ENCODE data around the gene FOSL2. TPM values are rescaled to one million over a fixed set of nuclear protein-coding genes. Genes with fewer than 3 reads are reported as not detected.

FOSL2 gene
- total RNA-seq, 1 experiment from 2014 or later: 34.2 TPM

DNA sequence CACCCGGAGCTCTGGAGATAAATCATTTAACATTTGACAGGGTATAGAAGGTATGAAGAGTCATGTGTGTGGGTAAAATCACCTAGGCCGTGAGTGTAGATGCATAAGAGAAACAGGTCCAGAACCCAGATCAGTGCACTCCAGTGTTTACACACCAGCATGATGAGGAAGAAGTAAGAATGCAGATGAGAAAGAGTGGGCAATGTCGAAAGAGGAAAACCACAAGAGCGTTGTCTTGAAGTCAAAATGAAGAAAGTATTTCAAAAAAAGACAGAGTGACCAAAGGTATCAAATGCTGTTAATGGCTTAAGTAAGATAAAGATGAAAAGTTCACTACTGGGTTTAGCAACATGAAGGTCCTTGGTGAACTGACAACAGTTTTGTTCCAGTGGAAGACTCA, 71.2 kb downstream of the FOSL2 start:
- no peaks in the 10 kb centered on the region for H3K9me2 ChIP-seq (replicated peaks; ENCODE audit: low read length)
- TF ChIP-seq, protein P1, sequence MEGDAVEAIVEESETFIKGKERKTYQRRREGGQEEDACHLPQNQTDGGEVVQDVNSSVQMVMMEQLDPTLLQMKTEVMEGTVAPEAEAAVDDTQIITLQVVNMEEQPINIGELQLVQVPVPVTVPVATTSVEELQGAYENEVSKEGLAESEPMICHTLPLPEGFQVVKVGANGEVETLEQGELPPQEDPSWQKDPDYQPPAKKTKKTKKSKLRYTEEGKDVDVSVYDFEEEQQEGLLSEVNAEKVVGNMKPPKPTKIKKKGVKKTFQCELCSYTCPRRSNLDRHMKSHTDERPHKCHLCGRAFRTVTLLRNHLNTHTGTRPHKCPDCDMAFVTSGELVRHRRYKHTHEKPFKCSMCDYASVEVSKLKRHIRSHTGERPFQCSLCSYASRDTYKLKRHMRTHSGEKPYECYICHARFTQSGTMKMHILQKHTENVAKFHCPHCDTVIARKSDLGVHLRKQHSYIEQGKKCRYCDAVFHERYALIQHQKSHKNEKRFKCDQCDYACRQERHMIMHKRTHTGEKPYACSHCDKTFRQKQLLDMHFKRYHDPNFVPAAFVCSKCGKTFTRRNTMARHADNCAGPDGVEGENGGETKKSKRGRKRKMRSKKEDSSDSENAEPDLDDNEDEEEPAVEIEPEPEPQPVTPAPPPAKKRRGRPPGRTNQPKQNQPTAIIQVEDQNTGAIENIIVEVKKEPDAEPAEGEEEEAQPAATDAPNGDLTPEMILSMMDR (conservative IDR thresholded peaks at IDR 0.05; ENCODE audit: low read depth, low read length): no peak
- TF ChIP-seq EZH2phosphoT487 (IDR thresholded peaks at IDR 0.05; ENCODE audit: borderline replicate concordance, low read length): no peak
- TF ChIP-seq EZH2 (IDR thresholded peaks at IDR 0.05; ENCODE audit: low read length, unreplicated experiment): no peak
- BruUV-seq (replicated peaks): no TSS peak
- H3K36me3 ChIP-seq (ENCODE audit: low read depth, low read length): no peaks in the 10 kb centered on the region
- ATAC-seq (no peak), DNase-seq (no peak)
- H2AFZ ChIP-seq (ENCODE audit: low read length): no peak overlapping the region
- no peaks in the 10 kb centered on the region for H3K27me3 ChIP-seq (ENCODE audit: low read length)
- 0 out of 2 replicates have a peak, but pooled peaks cover 4% of the 10 kb centered on the region for H3K9me3 ChIP-seq (ENCODE audit: low read length)
- no peaks in the 10 kb centered on the region for H4K20me1 ChIP-seq (ENCODE audit: low read length)
- no peak overlapping the region for H3K4me3 ChIP-seq (ENCODE audit: low read length)
- CTCF ChIA-PET: no interaction called here
- H3K9ac ChIP-seq (ENCODE audit: low read length): no peak overlapping the region
- H3K27ac ChIP-seq (ENCODE audit: low read length): no peak overlapping the region
- H3K4me1 ChIP-seq (ENCODE audit: insufficient read depth, low read length): no peaks in the 10 kb centered on the region
- POLR2A ChIA-PET (ENCODE audit: unreplicated experiment): no interaction called here
- H3K4me2 ChIP-seq (ENCODE audit: low read length): no peak overlapping the region
- intact Hi-C loops (cut with micrococcal nuclease): no loop called here
- H3F3A ChIP-seq (ENCODE audit: low read length, unreplicated experiment): no peaks in the 10 kb centered on the region
- no peaks in the 10 kb centered on the region for H3K79me2 ChIP-seq (ENCODE audit: low read length)

DNA sequence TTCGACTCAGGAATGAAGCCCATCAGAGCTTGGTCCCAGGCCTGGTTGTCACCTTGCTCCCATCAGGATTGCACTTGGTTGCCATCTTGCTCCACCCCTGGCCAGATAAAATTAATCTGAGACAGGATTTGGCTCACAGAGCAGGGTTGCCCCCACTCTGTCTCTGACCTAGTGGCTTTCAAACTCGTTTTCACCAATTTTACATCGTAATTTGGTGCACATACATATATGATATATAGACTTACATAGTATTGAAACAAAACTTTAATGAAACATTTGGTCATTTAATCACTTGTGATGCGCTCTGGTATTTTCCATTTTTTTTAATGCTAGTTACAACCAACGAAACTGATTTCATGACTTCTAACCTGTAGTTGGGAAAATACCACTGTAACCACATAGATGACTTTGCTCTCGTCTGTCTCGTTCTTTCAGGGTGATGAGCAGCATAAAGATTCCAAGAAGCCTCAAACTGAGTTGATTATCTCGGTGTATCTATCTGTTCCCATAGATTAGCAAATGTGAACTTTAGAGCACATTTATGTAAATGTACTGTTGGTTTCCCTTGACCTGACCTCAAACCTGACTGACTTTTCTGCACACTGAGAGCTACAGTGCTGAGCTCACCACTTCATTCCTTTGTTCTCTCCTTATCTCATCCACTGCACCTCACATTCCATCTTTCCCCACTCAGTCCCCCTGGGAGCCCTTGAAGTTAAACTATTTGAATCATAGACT, 72.7 kb downstream of the FOSL2 start:
- Histone ChIP-seq H3K27me3 (ENCODE audit: low read length) (no peaks in the 10 kb centered on the region), H3K9me2 (replicated peaks; ENCODE audit: low read length) (no peaks in the 10 kb centered on the region), H2AFZ (ENCODE audit: low read length) (no peak overlapping the region), H3K4me2 (ENCODE audit: low read length) (no peak overlapping the region), H4K20me1 (ENCODE audit: low read length) (no peaks in the 10 kb centered on the region), H3F3A (ENCODE audit: low read length, unreplicated experiment) (no peaks in the 10 kb centered on the region), H3K4me3 (ENCODE audit: low read length) (no peak overlapping the region), H3K79me2 (ENCODE audit: low read length) (no peaks in the 10 kb centered on the region), H3K36me3 (ENCODE audit: low read depth, low read length) (no peaks in the 10 kb centered on the region), H3K27ac (ENCODE audit: low read length) (no peak overlapping the region), H3K4me1 (ENCODE audit: insufficient read depth, low read length) (peaks cover 3% of the 10 kb centered on the region), H3K9me3 (ENCODE audit: low read length) (0 out of 2 replicates have a peak, but pooled peaks cover 4% of the 10 kb centered on the region), H3K9ac (ENCODE audit: low read length) (no peak overlapping the region)
- CTCF ChIA-PET: no interaction called here
- DNase-seq (no peak), ATAC-seq (no peak)
- intact Hi-C loops (cut with micrococcal nuclease): no loop called here
- BruUV-seq (replicated peaks): no TSS peak
- TF ChIP-seq, protein P1 (conservative IDR thresholded peaks at IDR 0.05; ENCODE audit: low read depth, low read length): no peak
- TF ChIP-seq EZH2 (IDR thresholded peaks at IDR 0.05; ENCODE audit: low read length, unreplicated experiment) (no peak), EZH2phosphoT487 (IDR thresholded peaks at IDR 0.05; ENCODE audit: borderline replicate concordance, low read length) (no peak)
- POLR2A ChIA-PET (ENCODE audit: unreplicated experiment): no interaction called here

Other genes with a start within 250 kb of the FOSL2 start
- gene PLB1, start 103.2 kb downstream of the FOSL2 start, total RNA-seq (2014; rRNA removed): 0.40 and 1.3 TPM in 2 replicates

Measured in PC-3 (cell line).